A673 (cell line): ENCODE data around the gene EHD1. TPM values are rescaled to one million over a fixed set of nuclear protein-coding genes. Genes with fewer than 3 reads are reported as not detected.

ENCODE experiments used
- BruUV-seq: library from RNA; stranded (reverse); fragments of 400-500 nt; replicated peaks from 2 replicates; lab custom pipeline; 2021; lab: Mats Ljungman, UMichigan
- CTCF ChIA-PET: fragments of 300-600 bp; sonication (Branson Sonifier 250); formaldehyde crosslinking; loops from one replicate; lab custom pipeline; 2022; ENCODE audit warnings: antibody characterized with exemption; lab: Charles Lee
- POLR2A ChIA-PET: fragments of 300-600 bp; sonication (Branson Sonifier 250); formaldehyde crosslinking; loops from one replicate; lab custom pipeline; 2022; ENCODE audit warnings: antibody characterized with exemption; ENCODE audit not compliant: low non-redundant PET; lab: Charles Lee
- DNase-seq: peaks from one replicate; pipeline ENCODE4 v3.0.0-alpha.2; 2015; ENCODE audit warnings: low spot score
- H3K27ac ChIP-seq: fragments of 200-600 bp; sonication (generic); 2 replicates; pipeline ENCODE4 v1.5.1; 2016; ENCODE audit warnings: mixed run types, low read depth, mild to moderate bottlenecking, mixed read lengths, antibody characterized with exemption, low read length; ENCODE audit not compliant: poor library complexity, severe bottlenecking
- H3K27me3 ChIP-seq: fragments of 200-600 bp; sonication (generic); replicated peaks from 2 replicates; pipeline ENCODE4 v1.6.1; 2017; ENCODE audit warnings: mixed run types, low read depth, mild to moderate bottlenecking, mixed read lengths, antibody characterized with exemption, low read length; ENCODE audit not compliant: insufficient read depth, poor library complexity
- H3K36me3 ChIP-seq: fragments of 200-600 bp; sonication (generic); 2 replicates; pipeline ENCODE4 v1.6.1; 2016; ENCODE audit warnings: mixed run types, mild to moderate bottlenecking, mixed read lengths, antibody characterized with exemption, low read length; ENCODE audit not compliant: insufficient read depth, poor library complexity, severe bottlenecking
- H3K4me1 ChIP-seq: fragments of 200-600 bp; sonication (generic); 2 replicates; pipeline ENCODE4 v1.6.1; 2017; ENCODE audit warnings: mixed run types, mild to moderate bottlenecking, mixed read lengths, antibody characterized with exemption, low read length; ENCODE audit not compliant: insufficient read depth, poor library complexity, severe bottlenecking
- H3K4me3 ChIP-seq: fragments of 200-600 bp; sonication (generic); 2 replicates; pipeline ENCODE4 v1.5.1; 2016; ENCODE audit warnings: low read depth, mixed run types, mild to moderate bottlenecking, mixed read lengths, low read length; ENCODE audit not compliant: poor library complexity, severe bottlenecking
- H3K9me3 ChIP-seq: fragments of 200-600 bp; sonication (generic); 2 replicates; pipeline ENCODE4 v1.6.1; 2016; ENCODE audit warnings: mixed run types, low read depth, mild to moderate bottlenecking, mixed read lengths, antibody characterized with exemption, low read length; ENCODE audit not compliant: poor library complexity, severe bottlenecking
- CTCF ChIP-seq: fragments of 300-800, 200-600 bp; sonication (generic); conservative IDR thresholded peaks from 2 replicates; pipeline ENCODE4 v1.5.1; 2017; ENCODE audit warnings: low read depth, mild to moderate bottlenecking, antibody characterized with exemption, low read length, moderate library complexity, mixed read lengths
- EZH2 ChIP-seq: fragments of 200-600 bp; sonication (generic); IDR thresholded peaks from 2 replicates; pipeline ENCODE4 v1.6.1; 2017; ENCODE audit warnings: borderline replicate concordance, low read depth, mild to moderate bottlenecking, mixed read lengths, antibody characterized with exemption, low read length; ENCODE audit not compliant: poor library complexity, severe bottlenecking
- intact Hi-C: fragments of 100-400 bp; cut with micrococcal nuclease; formaldehyde crosslinking; loops from one replicate; pipeline ENCODE4 v1.10.0; 2022; ENCODE audit not compliant: unreplicated experiment
- microRNA-seq: library from miRNA; unstranded; fragments of <30 nt; microRNA quantifications from one replicate; pipeline ENCODE4 v1.2.0, GENCODE V29; 2021
- total RNA-seq: library from RNA; stranded (reverse); gene quantifications from 2 replicates; pipeline ENCODE4 v1.2.3, GENCODE V29; 2021

The EHD1 gene
- total RNA-seq, 1 experiment from 2014 or later: 63.1 TPM

GRCh38 chr11:64802370-64803157, 75.9 kb downstream of the EHD1 start:
- Histone ChIP-seq H3K4me1 (peaks cover 23% of the 10 kb centered on the region), H3K27ac (peak overlapping the region; percentile 85), H3K36me3 (peaks cover 6% of the 10 kb centered on the region), H3K4me3 (peak overlapping the region; percentile 56), H3K9me3 (no peaks in the 10 kb centered on the region), H3K27me3 (no peaks in the 10 kb centered on the region)
- DNase-seq: no peak
- ChIA-PET POLR2A (no interaction called here), CTCF (no interaction called here)
- TF ChIP-seq CTCF: no peak
- no peak for TF ChIP-seq EZH2
- intact Hi-C loops: no loop called here
- no TSS peak for BruUV-seq

Small RNAs within 50 kb of the gene (microRNA-seq; reads per million reads assigned to microRNA genes)
- 1.1 reads per million for gene MIR6749
- 4.3 reads per million, percentile 13 among the genes with 10 or more reads in this experiment for gene MIR6750

Other genes starting within 250 kb of the EHD1 start
- 5.0 and 6.1 TPM in 2 replicates for gene NRXN2, start 155.4 kb downstream of the EHD1 start, total RNA-seq
- gene RASGRP2, start 134.5 kb downstream of the EHD1 start, total RNA-seq: 2.0 and 3.5 TPM in 2 replicates
- gene PYGM, start 118.6 kb downstream of the EHD1 start, total RNA-seq: 2.4 and 2.9 TPM in 2 replicates
- gene SF1, start 100.1 kb downstream of the EHD1 start, total RNA-seq: 467 and 472 TPM in 2 replicates
- 46.5 and 50.5 TPM in 2 replicates for gene MAP4K2, start 75.4 kb downstream of the EHD1 start, total RNA-seq
- gene MEN1, start 68.1 kb downstream of the EHD1 start, total RNA-seq: 45.7 and 49.2 TPM in 2 replicates
- 4.6 and 6.6 TPM in 2 replicates for gene CDC42BPG, start 34.0 kb downstream of the EHD1 start, total RNA-seq
- 28.6 and 29.6 TPM in 2 replicates for gene ATG2A, start 38.6 kb upstream of the EHD1 start, total RNA-seq
- 16.1 and 17.2 TPM in 2 replicates for gene PPP2R5B, start 46.1 kb upstream of the EHD1 start, total RNA-seq
- not detected in 2 replicates for gene GPHA2, start 57.3 kb upstream of the EHD1 start, total RNA-seq
- not detected in 2 replicates for gene MAJIN, start 93.5 kb upstream of the EHD1 start, total RNA-seq
- gene BATF2, start 118.3 kb upstream of the EHD1 start, total RNA-seq: not detected in 2 replicates
- gene ARL2, start 135.5 kb upstream of the EHD1 start, total RNA-seq: 98.9 and 110 TPM in 2 replicates
- 28.3 and 34.7 TPM in 2 replicates for gene SNX15, start 148.8 kb upstream of the EHD1 start, total RNA-seq
- 41.9 and 43.9 TPM in 2 replicates for gene SAC3D1, start 162.6 kb upstream of the EHD1 start, total RNA-seq
- gene NAALADL1, start 179.9 kb upstream of the EHD1 start, total RNA-seq: 0.50 TPM in 1 of 2 replicates, not detected in the other
- gene CDCA5, start 205.4 kb upstream of the EHD1 start, total RNA-seq: 109 and 119 TPM in 2 replicates
- 45.9 and 46.6 TPM in 2 replicates for gene ZFPL1, start 205.6 kb upstream of the EHD1 start, total RNA-seq
- gene VPS51, start 217.6 kb upstream of the EHD1 start, total RNA-seq: 125 and 140 TPM in 2 replicates
- gene TM7SF2, start 233.3 kb upstream of the EHD1 start, total RNA-seq: 37.8 and 50.5 TPM in 2 replicates
- 22.3 and 27.4 TPM in 2 replicates for gene ZNHIT2, start 239.1 kb upstream of the EHD1 start, total RNA-seq
- gene FAU, start 243.5 kb upstream of the EHD1 start, total RNA-seq: 920 and 956 TPM in 2 replicates
- 90.2 and 91.0 TPM in 2 replicates for gene MRPL49, start 243.7 kb upstream of the EHD1 start, total RNA-seq